ENCODE data around the gene LSS.

- no peak for TF ChIP-seq POLR2AphosphoS5 (IDR thresholded peaks at IDR 0.05; ENCODE audit: low read depth, low read length)
- no peak for TF ChIP-seq TAF1 (IDR thresholded peaks at IDR 0.05; ENCODE audit: low read depth, low read length)
- TF ChIP-seq POLR2A (IDR thresholded peaks at IDR 0.05; ENCODE audit: low read depth, low read length): no peak
- TF ChIP-seq POU2F2 (IDR thresholded peaks at IDR 0.05; ENCODE audit: low read depth, low read length): no peak
Measured at GRCh38 chr21:46151261-46151988, 77.1 kb downstream of the LSS start.

Data from GM12891 (cell line).